IMR-90 (cell line): ENCODE results near the gene IREB2. TPM values are rescaled to one million over a fixed set of nuclear protein-coding genes. Genes with fewer than 3 reads are reported as not detected.

ENCODE experiments used
- ATAC-seq: fragments of 200-7000 bp; cut with Tn5 transposase; 2 replicates; pipeline ENCODE4 v1.9.1; 2020; ENCODE audit warnings: low read depth, mild to moderate bottlenecking, moderate library complexity
- BruUV-seq: library from RNA; stranded (reverse); fragments of 400-500 nt; replicated peaks from 2 replicates; lab custom pipeline; 2021; lab: Mats Ljungman, UMichigan
- CTCF ChIA-PET: fragments of 300-600 bp; formaldehyde crosslinking; extraction: SDS; loops from one replicate; lab custom pipeline; 2021; ENCODE audit warnings: antibody characterized with exemption; lab: Yijun Ruan, JAX
- POLR2A ChIA-PET: fragments of 300-600 bp; sonication (Branson Sonifier 250); formaldehyde crosslinking; loops from one replicate; lab custom pipeline; 2022; ENCODE audit warnings: antibody characterized with exemption; ENCODE audit not compliant: unreplicated experiment; lab: Charles Lee
- DNase-seq: peaks from one replicate; pipeline ENCODE4 v3.0.0; 2013
- H2AFZ ChIP-seq: replicated peaks from 2 replicates; pipeline ENCODE3; 2013; ENCODE audit warnings: low read length, mild to moderate bottlenecking; ENCODE audit not compliant: poor library complexity
- H2AK5ac ChIP-seq: 2 replicates; pipeline ENCODE4 v1.6.1; 2013; ENCODE audit warnings: low read depth, low read length, inconsistent platforms
- H2AK9ac ChIP-seq: replicated peaks from 2 replicates; pipeline ENCODE3; 2013; ENCODE audit warnings: mild to moderate bottlenecking, low read depth, low read length, moderate library complexity; ENCODE audit not compliant: poor library complexity
- H2BK120ac ChIP-seq: 2 replicates; pipeline ENCODE4 v1.6.1; 2013; ENCODE audit warnings: low read depth, low read length, inconsistent platforms
- H2BK15ac ChIP-seq: 3 replicates; pipeline ENCODE4 v1.6.1; 2013; ENCODE audit warnings: low read depth, low read length, inconsistent platforms
- H2BK20ac ChIP-seq: 2 replicates; pipeline ENCODE4 v1.6.1; 2013; ENCODE audit warnings: low read depth, mild to moderate bottlenecking, inconsistent platforms, low read length, moderate library complexity
- H2BK5ac ChIP-seq: 2 replicates; pipeline ENCODE4 v1.6.1; 2013; ENCODE audit warnings: mild to moderate bottlenecking, low read depth, low read length, inconsistent platforms; ENCODE audit not compliant: poor library complexity, severe bottlenecking
- H3K14ac ChIP-seq: replicated peaks from 2 replicates; pipeline ENCODE4 v1.6.1; 2013; ENCODE audit warnings: low read depth, low read length, inconsistent platforms
- H3K18ac ChIP-seq: 2 replicates; pipeline ENCODE4 v1.6.1; 2013; ENCODE audit warnings: low read depth, low read length, control low read depth
- H3K23ac ChIP-seq: 2 replicates; pipeline ENCODE4 v1.6.1; 2013; ENCODE audit warnings: low read depth, low read length, inconsistent platforms
- H3K27ac ChIP-seq: 2 replicates; pipeline ENCODE4 v1.5.1; 2013; ENCODE audit warnings: mild to moderate bottlenecking, control low read depth, low read length; ENCODE audit not compliant: insufficient read depth
- H3K27me3 ChIP-seq: 2 replicates; pipeline ENCODE4 v1.6.1; 2013; ENCODE audit warnings: low read length; ENCODE audit not compliant: control insufficient read depth, insufficient read depth
- H3K36me3 ChIP-seq: 2 replicates; pipeline ENCODE4 v1.6.1; 2013; ENCODE audit warnings: low read length, mixed read lengths; ENCODE audit not compliant: control insufficient read depth, insufficient read depth
- H3K4ac ChIP-seq: 2 replicates; pipeline ENCODE4 v1.6.1; 2013; ENCODE audit warnings: low read depth, low read length, inconsistent platforms
- H3K4me1 ChIP-seq: 2 replicates; pipeline ENCODE4 v1.6.1; 2013; ENCODE audit warnings: low read length, mixed read lengths; ENCODE audit not compliant: control insufficient read depth, insufficient read depth
- H3K4me2 ChIP-seq: 2 replicates; pipeline ENCODE4 v1.6.1; 2013; ENCODE audit warnings: low read depth, mild to moderate bottlenecking, control low read depth, low read length, moderate library complexity
- H3K4me3 ChIP-seq: 2 replicates; pipeline ENCODE4 v1.5.1; 2013; ENCODE audit warnings: low read depth, mild to moderate bottlenecking, control low read depth, low read length, moderate library complexity; ENCODE audit not compliant: insufficient read depth
- H3K56ac ChIP-seq: 2 replicates; pipeline ENCODE4 v1.6.1; 2013; ENCODE audit warnings: low read length, inconsistent platforms; ENCODE audit not compliant: insufficient read depth; ENCODE audit errors: extremely low read depth
- H3K79me1 ChIP-seq, 2 experiments: 2 replicates each; pipeline ENCODE4 v1.6.1; 2013; ENCODE audit warnings: low read length in 2 of 2, inconsistent platforms in 1 of 2, low read depth in 1 of 2
- H3K9ac ChIP-seq: 2 replicates; pipeline ENCODE4 v1.6.1; 2013; ENCODE audit warnings: low read depth, low read length, control low read depth
- H3K9me1 ChIP-seq: 2 replicates; pipeline ENCODE4 v1.6.1; 2013; ENCODE audit warnings: low read length, inconsistent platforms; ENCODE audit not compliant: insufficient read depth
- H3K9me3 ChIP-seq: 2 replicates; pipeline ENCODE4 v1.6.1; 2013; ENCODE audit warnings: low read length; ENCODE audit not compliant: control insufficient read depth, insufficient read depth
- H4K20me1 ChIP-seq: 2 replicates; pipeline ENCODE4 v1.6.1; 2013; ENCODE audit warnings: low read length, inconsistent platforms; ENCODE audit not compliant: insufficient read depth
- H4K5ac ChIP-seq: 2 replicates; pipeline ENCODE4 v1.6.1; 2013; ENCODE audit warnings: mild to moderate bottlenecking, low read depth, low read length, control low read depth
- H4K8ac ChIP-seq, 2 experiments: 2 replicates each; pipeline ENCODE4 v1.6.1; 2013; ENCODE audit warnings: low read depth in 2 of 2, low read length in 2 of 2, control low read depth in 1 of 2, inconsistent platforms in 1 of 2
- H4K91ac ChIP-seq: 2 replicates; pipeline ENCODE4 v1.6.1; 2013; ENCODE audit warnings: low read depth, low read length, inconsistent platforms; ENCODE audit not compliant: insufficient read depth
- BHLHE40 ChIP-seq: fragments of 150-350 bp; IDR thresholded peaks from 2 replicates; pipeline ENCODE4 v1.6.1; 2016; ENCODE audit warnings: mild to moderate bottlenecking, low read depth, low read length
- CEBPB ChIP-seq: IDR thresholded peaks from 2 replicates; pipeline ENCODE4 v1.6.1; 2012; ENCODE audit warnings: low read depth, low read length, improper control_type of control experiment
- CHD1 ChIP-seq: IDR thresholded peaks from 2 replicates; pipeline ENCODE4 v1.6.1; 2012; ENCODE audit warnings: low read depth, low read length, improper control_type of control experiment
- CTCF ChIP-seq: conservative IDR thresholded peaks from 2 replicates; pipeline ENCODE4 v1.5.1; 2012; ENCODE audit warnings: mild to moderate bottlenecking, low read depth, low read length, improper control_type of control experiment
- FOS ChIP-seq: fragments of 150-350 bp; IDR thresholded peaks from 2 replicates; pipeline ENCODE4 v1.6.1; 2016; ENCODE audit warnings: low read depth, low read length
- MAFK ChIP-seq: IDR thresholded peaks from 2 replicates; pipeline ENCODE4 v1.6.1; 2012; ENCODE audit warnings: low read depth, low read length, improper control_type of control experiment
- MAZ ChIP-seq: IDR thresholded peaks from 2 replicates; pipeline ENCODE4 v1.6.1; 2012; ENCODE audit warnings: low read depth, mild to moderate bottlenecking, low read length, improper control_type of control experiment, moderate library complexity, borderline replicate concordance
- MXI1 ChIP-seq: IDR thresholded peaks from 2 replicates; pipeline ENCODE4 v1.6.1; 2012; ENCODE audit warnings: low read depth, mild to moderate bottlenecking, low read length, moderate library complexity, borderline replicate concordance
- NFE2L2 ChIP-seq: fragments of 150-350 bp; IDR thresholded peaks from 2 replicates; pipeline ENCODE4 v1.6.1; 2016; ENCODE audit warnings: low read depth, mild to moderate bottlenecking, low read length
- POLR2A ChIP-seq: IDR thresholded peaks from 2 replicates; pipeline ENCODE4 v1.6.1; 2012; ENCODE audit warnings: mild to moderate bottlenecking, low read depth, low read length
- RAD21 ChIP-seq: IDR thresholded peaks from 2 replicates; pipeline ENCODE4 v1.6.1; 2012; ENCODE audit warnings: low read length, improper control_type of control experiment
- RCOR1 ChIP-seq: IDR thresholded peaks from 2 replicates; pipeline ENCODE4 v1.6.1; 2012; ENCODE audit warnings: mild to moderate bottlenecking, low read length, improper control_type of control experiment; ENCODE audit not compliant: insufficient replicate concordance
- RFX5 ChIP-seq: IDR thresholded peaks from 2 replicates; pipeline ENCODE4 v1.8.0; 2012; ENCODE audit warnings: low read depth, mild to moderate bottlenecking, low read length, moderate library complexity
- SMC3 ChIP-seq: fragments of 150-350 bp; IDR thresholded peaks from 2 replicates; pipeline ENCODE4 v1.6.1; 2016; ENCODE audit warnings: low read depth, mild to moderate bottlenecking, antibody characterized with exemption, low read length, moderate library complexity
- WGBS, 2 experiments: methylation state at CpG; one replicate each; pipeline versions ENCODE4 v1.1.5 to v1.1.7; 2013; ENCODE audit warnings: missing lambda C conversion rate in 2 of 2; ENCODE audit not compliant: insufficient read length in 1 of 2; ENCODE audit errors: extremely low coverage in 2 of 2; 5-methylcytosine and 5-hydroxymethylcytosine counted together
- dilution Hi-C: fragments of 300-500 bp; cut with HindIII; formaldehyde crosslinking; loops from one replicate; pipeline ENCODE4 v1.14.3; 2018; ENCODE audit warnings: low sequenced_read_pairs; ENCODE audit not compliant: unreplicated experiment
- in situ Hi-C: fragments of 300-500 bp; cut with MboI; formaldehyde crosslinking; loops from 3 replicates; pipeline ENCODE4 v1.14.3; 2019; ENCODE audit warnings: low sequenced_read_pairs, inconsistent platforms, mixed read lengths
- intact Hi-C: fragments of 100-400 bp; cut with micrococcal nuclease; formaldehyde crosslinking; loops from 2 replicates; pipeline ENCODE4 v1.10.0; 2022
- polyA plus RNA-seq, 3 experiments: library from polyadenylated mRNA; depleted of rRNA; stranded (reverse); fragments of >200 nt; gene quantifications; 2 replicates each; pipeline ENCODE4 v1.2.3, GENCODE V29; 2012; ENCODE audit warnings: low replicate concordance in 1 of 3
- total RNA-seq: library from RNA; depleted of rRNA; stranded (reverse); fragments of >200 nt; gene quantifications from 2 replicates; pipeline ENCODE4 v1.2.3, GENCODE V29; 2012
- TF ChIP-seq, protein P1 (sequence below): fragments of 150-350 bp; IDR thresholded peaks from 2 replicates; pipeline ENCODE4 v1.6.1; 2016; ENCODE audit warnings: low read depth, mild to moderate bottlenecking, low read length, moderate library complexity, borderline replicate concordance
- TF ChIP-seq, protein P2 (sequence below): fragments of 150-350 bp; IDR thresholded peaks from 2 replicates; pipeline ENCODE4 v1.6.1; 2017; ENCODE audit warnings: mild to moderate bottlenecking, antibody characterized with exemption, low read length, low read depth

IREB2 gene
- total and polyA plus RNA-seq, 2 of the 4 experiments (the other 2 are of a cell fraction) = 12.2 to 13.5 TPM

GRCh38 chr15:78406016-78406585 lies 31.9 kb upstream of the IREB2 start:
- Histone ChIP-seq H4K91ac (no peak overlapping the region), H3K14ac (no peak overlapping the region), H3K4ac (no peak overlapping the region), H2AK5ac (no peak overlapping the region), H2BK120ac (no peak overlapping the region), H3K79me1 (no peaks in the 10 kb centered on the region), H2BK20ac (no peak overlapping the region), H4K8ac (no peak overlapping the region), H3K27me3 (peaks cover 28% of the 10 kb centered on the region), H3K4me2 (no peak overlapping the region), H4K5ac (no peak overlapping the region), H2AK9ac (no peak overlapping the region), H3K18ac (no peak overlapping the region), H3K9ac (no peak overlapping the region), H3K4me3 (no peak overlapping the region), H3K9me1 (no peaks in the 10 kb centered on the region; the same call in 1 of the 2 replicates), H3K9me3 (no peaks in the 10 kb centered on the region), H3K36me3 (no peaks in the 10 kb centered on the region), H2BK15ac (no peak overlapping the region), H3K27ac (no peak overlapping the region), H2BK5ac (no peak overlapping the region), H2AFZ (no peak overlapping the region), H4K20me1 (no peaks in the 10 kb centered on the region), H3K23ac (no peak overlapping the region), H3K56ac (no peak overlapping the region), H3K4me1 (no peaks in the 10 kb centered on the region)
- intact Hi-C loops = no loop called here
- dilution Hi-C loops = no loop called here
- WGBS, 2 experiments = 60% methylated on average over 1 of the region's 8 CpGs; no CpG with 5 or more reads in 1 of the 2 experiments
- ATAC-seq (no peak), DNase-seq (no peak)
- TF ChIP-seq, protein P1, sequence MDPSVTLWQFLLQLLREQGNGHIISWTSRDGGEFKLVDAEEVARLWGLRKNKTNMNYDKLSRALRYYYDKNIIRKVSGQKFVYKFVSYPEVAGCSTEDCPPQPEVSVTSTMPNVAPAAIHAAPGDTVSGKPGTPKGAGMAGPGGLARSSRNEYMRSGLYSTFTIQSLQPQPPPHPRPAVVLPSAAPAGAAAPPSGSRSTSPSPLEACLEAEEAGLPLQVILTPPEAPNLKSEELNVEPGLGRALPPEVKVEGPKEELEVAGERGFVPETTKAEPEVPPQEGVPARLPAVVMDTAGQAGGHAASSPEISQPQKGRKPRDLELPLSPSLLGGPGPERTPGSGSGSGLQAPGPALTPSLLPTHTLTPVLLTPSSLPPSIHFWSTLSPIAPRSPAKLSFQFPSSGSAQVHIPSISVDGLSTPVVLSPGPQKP = no peak
- TF ChIP-seq RFX5 (no peak), CTCF (no peak), SMC3 (no peak), BHLHE40 (no peak), FOS (no peak), MXI1 (no peak), NFE2L2 (no peak), CHD1 (no peak), RAD21 (no peak), RCOR1 (no peak), POLR2A (no peak), CEBPB (no peak), MAFK (no peak), MAZ (no peak)
- TF ChIP-seq, protein P2, sequence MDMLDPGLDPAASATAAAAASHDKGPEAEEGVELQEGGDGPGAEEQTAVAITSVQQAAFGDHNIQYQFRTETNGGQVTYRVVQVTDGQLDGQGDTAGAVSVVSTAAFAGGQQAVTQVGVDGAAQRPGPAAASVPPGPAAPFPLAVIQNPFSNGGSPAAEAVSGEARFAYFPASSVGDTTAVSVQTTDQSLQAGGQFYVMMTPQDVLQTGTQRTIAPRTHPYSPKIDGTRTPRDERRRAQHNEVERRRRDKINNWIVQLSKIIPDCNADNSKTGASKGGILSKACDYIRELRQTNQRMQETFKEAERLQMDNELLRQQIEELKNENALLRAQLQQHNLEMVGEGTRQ = no peak
- ChIA-PET POLR2A (no interaction called here), CTCF (no interaction called here)
- BruUV-seq = no TSS peak
- in situ Hi-C loops = no loop called here
